SK-N-MC (cell line): Measurements from ENCODE around the gene WDR62.

ENCODE experiments used
- EZH2 ChIP-seq: fragments of 200-600 bp; sonication (generic); IDR thresholded peaks from one replicate; pipeline ENCODE4 v1.6.1; 2017; ENCODE audit warnings: antibody characterized with exemption
- POLR2AphosphoS5 ChIP-seq: IDR thresholded peaks from 2 replicates; pipeline ENCODE4 v1.6.1; 2012; ENCODE audit warnings: mild to moderate bottlenecking, low read depth, low read length, borderline replicate concordance

DNA sequence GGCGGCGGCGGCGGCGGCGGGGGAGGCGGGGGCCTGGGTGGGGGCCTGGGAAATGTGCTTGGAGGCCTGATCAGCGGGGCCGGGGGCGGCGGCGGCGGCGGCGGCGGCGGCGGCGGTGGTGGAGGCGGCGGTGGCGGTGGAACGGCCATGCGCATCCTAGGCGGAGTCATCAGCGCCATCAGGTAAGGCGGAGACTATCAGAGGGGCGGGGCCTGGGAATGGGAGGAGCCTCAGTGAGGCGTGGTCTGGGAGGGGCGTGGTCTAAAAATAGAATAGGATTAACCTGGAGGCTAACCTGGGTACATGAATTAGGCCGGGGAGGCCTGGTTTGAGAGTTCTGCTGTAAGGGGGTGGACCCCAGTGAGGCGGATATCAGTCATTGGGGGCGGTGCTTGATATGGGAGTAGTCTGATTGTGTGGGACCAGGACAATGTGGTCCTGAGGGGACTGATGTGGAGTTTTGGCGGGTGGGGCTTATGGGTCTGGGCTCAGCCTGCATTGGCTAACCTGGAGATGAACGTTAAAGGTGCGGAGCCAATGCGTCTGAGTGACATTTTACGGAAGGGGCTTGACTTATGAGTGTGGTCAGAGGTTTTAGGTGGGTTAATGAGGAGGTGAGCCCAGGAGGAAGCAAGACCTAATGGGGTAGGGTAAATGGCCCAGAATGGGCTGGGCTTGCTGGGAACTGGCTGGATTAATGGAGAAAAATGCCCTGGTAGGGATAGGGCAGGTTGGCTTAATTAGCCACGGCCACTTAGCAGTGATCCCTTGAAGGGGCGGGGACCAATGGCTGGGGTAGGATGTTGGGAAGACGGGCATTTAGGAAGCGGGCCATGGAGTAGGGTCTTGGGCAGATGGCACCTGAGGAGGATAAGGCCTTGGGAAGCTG lies 86.6 kb downstream of the WDR62 start:
- no peak for TF ChIP-seq POLR2AphosphoS5
- TF ChIP-seq EZH2 = no peak
